GM21390 (cell line): ENCODE measurements around the gene POLR3B.
"Not testable (repeated sequence)": the region's sequence is repeated elsewhere in the genome, so short reads cannot be mapped to it uniquely, and the experiment has no call there.

ENCODE experiments used
- ATAC-seq: cut with Tn5 transposase; IDR thresholded peaks from one replicate; pipeline ENCODE4 v1.9.1; 2021; ENCODE audit not compliant: unreplicated experiment

POLR3B gene

DNA sequence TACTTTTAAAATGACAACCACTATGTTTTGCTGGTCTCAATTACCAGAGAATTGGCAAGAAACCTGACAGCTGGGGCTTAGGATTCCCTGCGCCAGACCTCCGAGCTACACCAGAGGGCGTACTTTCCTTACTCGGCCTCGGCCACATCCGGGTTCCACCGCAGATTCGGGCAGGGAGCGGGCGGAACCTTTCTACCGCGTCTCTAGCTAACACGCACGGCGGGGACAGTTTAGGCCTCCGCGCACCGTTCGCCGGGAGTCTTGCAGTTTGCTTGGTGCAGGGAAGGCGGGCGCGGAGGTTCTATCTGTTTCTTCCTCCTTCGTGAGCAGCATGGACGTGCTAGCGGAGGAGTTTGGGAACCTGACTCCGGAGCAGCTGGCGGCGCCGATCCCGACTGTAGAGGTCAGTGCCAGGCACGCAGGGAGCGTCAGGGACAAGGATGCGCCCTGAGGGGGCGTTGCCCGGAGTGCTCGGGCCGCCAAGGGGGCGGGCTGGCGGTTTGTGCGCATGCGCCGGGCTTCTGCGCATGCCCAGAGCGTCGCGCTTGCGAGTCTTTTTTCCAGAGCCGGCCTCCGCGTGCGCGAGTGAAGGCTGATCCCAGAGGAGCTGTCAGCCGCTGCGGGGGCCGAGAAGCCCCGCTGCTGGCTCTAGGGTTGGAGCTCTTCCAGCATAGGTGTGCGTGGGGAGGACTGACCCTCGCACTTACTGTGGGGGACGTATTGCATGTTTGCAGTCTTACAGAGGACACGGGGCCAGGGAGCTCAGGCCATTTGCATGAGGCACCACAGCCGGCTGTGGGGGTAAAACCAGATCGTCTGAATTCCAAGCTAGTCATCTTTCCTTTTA, at the start of gene POLR3B:
Gene POLR3B (plus strand): TSS at position 200 of the 847 bp plus-strand sequence. CDS start 132 bp downstream, at position 332.
- ATAC-seq, result peak; percentile 87

DNA sequence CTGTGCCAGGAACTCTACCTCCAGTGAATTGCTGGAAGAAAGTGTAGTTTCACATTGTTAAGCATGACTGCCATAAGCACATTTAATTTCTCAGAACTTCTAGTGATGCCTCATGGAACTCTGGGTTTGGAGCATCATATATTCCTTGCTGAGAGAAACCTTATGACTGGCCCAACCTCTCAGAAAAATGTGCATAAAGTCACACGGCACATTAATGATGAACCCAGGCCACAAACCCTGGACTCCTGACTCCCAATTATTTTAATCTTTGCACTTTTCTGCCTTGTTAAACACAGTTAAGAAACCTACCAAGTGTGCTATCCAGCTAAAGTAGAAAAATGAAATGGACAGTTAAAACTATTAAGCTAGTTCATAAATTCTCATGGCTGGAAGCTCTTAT, 49.4 kb upstream of the POLR3B start:
- ATAC-seq, result no peak

DNA sequence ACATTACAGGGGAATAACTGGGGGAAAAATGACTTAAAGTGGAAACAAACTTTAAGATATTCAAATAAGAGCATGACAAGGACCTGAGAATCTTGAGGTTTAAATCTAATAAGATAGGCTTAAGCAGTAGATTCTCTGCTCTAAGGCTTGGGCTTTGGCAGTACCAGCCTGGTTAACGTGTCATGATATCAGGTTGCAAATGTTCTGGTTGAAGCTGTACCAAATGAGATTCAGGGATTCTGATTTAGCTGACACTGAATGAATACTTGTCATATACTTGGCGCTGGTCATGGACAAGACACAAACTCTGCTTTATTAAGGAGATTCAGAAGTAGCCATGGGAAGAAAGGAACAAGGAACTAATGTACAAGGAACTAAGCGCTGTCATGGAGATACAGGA, 48.9 kb upstream of the POLR3B start:
- ATAC-seq, result no peak

DNA sequence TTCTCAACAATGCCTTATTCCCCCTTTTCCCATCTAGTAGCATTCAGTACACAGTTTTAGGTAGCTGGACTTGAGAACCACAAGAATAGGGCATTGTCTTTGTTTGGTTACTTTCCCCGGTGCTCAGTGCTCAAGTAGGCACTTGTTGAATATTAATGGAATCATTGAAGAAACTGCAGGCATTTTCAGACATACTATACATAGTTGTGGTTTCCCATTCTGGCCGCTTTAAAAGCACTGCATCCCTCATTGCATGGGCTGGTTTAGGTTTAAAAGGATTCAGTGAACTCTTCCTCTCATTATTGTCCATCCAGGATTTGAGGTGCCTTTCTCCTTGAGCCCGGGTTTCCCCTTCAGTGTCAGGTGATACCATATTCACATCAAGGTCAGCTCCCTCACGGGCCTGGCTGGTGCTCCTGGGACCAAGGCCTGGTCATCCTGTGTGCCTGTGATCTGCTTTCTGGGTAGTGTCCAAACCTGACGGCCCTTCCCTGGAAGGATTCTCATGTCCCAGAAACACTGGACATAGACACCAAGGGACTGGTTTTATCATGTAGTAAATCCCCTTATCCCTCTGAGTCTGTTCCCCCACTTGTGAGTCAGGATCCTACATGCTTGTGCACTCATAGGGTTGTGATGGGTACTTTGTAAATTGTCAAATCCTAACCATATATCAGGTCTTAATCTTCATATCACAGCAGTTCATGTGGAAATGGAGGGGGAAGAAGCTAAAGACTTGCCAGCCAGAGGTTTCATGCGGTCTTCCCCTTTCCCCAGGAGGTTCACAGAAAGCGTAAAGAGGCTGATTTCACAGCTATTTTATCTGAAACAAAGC, 47.7 kb upstream of the POLR3B start:
- no peak for ATAC-seq

DNA sequence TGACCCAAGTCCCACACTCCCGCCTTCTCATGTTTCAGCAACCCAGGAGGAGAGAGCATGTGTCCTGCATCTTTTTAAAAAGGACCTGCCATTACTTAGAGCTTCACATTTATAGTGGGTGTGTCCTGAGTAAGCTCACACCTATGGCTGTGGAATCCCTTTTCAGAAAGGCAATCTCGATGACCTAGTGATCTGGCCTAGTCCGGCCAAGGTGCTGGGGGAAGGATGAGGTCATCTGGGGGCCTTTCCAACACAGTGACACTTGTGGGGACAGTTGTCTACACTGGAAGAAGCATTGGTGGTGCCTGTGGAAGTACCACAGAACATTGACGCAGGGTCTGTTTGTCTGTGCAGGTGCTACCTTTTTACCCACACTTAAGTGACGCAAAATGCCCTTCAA, 46.9 kb upstream of the POLR3B start:
- no peak for ATAC-seq

DNA sequence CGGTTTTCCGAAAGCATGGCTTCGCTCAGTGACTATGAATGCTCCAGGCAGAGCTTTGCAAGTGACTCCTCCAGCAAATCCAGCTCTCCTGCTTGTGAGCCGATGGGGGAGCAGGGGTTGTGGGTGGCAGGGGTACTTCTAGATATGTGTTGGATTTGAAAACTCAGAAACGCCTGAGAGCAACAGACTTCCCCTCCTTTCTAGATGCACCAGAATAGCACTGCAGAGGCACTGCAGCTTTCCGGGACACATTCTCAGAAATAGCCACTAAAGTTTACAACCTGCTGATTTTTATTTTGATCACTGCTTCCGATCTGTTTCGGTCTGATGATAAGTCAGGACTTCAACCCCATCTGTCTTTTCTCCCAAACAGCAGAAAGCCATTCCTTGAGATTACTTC, 46.4 kb upstream of the POLR3B start:
- no peak for ATAC-seq

DNA sequence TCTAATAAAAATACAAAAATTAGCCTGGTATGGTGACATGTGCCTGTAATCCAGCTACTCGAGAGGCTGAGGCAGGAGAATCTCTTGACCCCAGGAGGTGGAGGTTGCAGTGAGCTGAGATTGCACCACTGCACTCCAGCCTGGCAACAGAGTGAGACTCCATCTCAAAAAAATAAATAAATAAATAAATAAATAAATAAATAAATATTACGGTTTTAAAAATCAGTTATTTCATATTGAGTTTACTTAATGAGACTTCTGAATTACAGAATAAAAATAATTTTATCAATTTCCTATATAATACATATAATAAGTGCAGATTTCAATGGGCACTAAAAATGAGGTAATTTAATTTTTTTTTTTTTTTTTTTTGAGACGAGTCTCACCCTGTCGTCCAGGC, 44.1 kb upstream of the POLR3B start:
- ATAC-seq, result not testable (repeated sequence)

DNA sequence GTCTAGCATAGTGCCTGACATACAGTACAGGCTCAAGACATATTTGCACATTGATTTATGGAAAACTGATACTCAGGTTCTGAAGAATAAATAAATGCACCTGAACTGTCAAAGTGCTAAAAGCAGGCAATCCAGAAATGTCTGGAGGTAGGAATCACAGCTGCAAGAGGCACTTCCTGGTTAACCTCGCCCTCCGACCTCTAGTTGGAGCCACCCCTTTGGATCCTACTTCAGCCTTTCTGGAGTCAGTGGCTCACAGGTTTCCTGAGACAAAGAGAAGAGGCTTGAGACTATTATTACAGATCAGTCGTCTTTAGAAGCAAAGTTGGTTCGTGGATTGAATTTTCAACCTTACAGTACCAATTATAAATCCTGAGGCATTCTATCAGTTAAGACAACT, 42.0 kb upstream of the POLR3B start:
- no peak for ATAC-seq

DNA sequence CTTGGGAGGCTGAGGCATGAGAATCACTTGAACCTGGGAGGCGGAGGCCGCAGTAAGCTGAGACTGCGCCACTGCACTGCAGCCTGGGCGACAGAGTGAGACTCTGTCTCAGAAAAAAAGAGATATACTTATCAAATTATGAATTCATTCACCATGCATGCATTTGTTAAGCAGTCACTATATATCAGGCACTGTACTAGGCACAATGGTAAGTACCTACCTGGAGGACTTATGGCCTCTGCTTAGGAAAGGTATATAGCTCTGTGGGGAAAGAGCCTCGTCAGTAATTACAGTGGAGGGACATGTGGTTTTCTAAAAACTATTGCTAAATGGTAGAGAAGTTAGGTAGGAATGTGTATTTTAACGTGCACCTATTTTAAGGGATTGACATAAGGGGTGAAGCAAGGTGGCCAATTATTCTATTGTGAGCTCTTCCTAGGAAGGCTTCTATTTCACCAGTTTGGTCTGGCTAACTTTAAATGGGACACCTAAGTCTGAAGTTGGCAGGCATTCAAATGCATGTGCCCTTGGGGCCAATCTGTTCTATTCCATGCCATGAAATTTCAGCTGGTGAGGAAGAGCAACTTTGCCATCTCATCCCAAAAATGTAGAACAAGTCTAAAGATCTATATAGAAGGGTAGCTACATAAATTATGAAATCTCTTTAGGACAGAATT, 40.0 kb upstream of the POLR3B start:
- ATAC-seq, result no peak

DNA sequence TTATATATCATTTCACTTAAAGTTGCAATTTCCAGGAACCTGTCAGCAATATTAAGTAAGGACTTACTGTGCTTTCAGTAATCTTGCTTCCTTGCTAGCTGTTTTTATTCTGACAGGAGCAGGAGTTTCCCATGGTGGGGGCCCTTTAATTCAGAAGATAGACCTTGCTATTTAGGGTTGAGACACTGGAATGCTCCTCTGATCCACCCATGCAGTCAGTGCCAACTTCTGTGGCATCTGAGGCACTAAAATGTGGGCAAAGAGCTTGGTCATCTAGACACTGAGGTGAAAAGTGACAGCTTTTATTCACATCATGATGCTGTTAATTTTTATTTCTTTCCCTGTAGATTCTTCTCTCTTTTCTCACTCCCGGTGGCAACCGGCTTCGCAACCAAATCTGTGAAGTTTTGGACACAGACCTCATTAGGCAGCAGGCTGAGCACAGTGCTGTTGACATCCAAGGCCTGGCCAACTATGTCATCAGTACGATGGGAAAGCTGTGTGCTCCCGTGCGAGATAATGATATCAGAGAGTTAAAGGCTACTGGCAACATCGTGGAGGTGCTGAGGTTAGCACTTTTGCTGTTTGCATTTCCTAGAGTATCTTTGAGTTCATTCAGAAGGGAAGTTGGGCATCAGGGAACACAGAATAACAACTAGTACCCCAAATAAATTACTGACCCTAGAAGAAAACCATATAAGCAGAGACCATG, 36.3 kb upstream of the POLR3B start:
- no peak for ATAC-seq

DNA sequence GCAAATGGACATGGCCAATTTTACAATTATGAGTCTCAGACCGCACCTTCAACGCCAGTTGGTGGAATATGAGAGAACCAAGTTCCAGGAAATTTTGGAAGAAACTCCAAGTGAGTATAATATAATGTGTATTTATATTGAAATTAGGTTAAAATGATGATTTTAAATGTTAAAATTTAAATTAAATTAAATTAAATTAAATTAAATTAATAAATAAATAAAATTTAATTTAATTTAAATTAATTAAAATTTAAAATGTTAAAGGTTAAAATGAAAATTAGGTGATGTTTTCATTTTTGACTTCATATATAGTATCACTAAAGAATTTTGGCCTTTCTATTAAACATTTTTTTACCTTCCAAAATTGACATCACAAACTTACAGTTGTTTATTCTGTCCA, 34.0 kb upstream of the POLR3B start:
- ATAC-seq, result no peak

DNA sequence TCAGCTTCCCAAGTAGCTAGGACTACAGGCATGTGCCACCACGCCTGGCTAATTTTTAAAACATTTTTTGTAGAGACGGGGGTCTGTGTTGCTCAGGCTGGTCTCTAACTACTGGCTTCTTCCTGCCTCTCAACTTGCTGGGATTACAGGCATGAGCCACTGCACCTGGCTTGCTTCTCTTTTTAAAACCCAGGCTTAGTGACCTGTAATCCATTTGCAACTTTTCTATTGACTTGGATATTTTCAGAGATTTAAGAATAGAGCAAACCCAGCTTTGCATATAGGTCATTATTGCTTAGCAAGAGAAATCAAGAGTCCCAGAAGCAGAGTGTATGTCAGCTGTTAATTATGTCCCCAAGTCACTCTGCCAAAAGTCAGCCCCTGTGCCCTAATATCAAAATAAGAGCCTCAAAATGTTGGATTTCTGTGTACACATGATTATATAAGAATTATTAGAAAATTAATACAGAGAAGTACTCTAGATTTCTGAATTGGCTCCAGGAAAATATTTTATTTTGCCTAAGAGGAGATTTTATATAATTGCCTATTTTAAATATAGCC, 30.2 kb upstream of the POLR3B start:
- ATAC-seq, result no peak

DNA sequence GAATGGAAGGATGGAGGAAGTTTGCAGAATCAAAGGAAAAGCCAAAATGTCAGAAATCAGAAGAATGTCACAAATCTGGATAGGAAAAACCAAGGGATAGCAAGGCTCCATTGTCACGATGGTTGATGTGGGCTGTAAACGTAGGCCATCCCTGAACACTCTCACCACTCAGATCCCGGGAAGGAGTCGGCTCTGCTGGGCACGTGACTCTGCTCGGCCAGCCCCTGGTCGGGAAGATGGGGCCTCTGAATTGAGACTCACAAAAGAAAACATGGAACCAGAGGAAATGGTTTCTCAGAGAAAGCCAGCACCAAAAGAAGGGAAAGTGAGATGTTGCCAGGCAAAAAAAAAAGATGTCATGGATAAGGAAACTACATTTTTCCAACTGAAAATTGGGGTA, 28.8 kb upstream of the POLR3B start:
- ATAC-seq, result no peak

DNA sequence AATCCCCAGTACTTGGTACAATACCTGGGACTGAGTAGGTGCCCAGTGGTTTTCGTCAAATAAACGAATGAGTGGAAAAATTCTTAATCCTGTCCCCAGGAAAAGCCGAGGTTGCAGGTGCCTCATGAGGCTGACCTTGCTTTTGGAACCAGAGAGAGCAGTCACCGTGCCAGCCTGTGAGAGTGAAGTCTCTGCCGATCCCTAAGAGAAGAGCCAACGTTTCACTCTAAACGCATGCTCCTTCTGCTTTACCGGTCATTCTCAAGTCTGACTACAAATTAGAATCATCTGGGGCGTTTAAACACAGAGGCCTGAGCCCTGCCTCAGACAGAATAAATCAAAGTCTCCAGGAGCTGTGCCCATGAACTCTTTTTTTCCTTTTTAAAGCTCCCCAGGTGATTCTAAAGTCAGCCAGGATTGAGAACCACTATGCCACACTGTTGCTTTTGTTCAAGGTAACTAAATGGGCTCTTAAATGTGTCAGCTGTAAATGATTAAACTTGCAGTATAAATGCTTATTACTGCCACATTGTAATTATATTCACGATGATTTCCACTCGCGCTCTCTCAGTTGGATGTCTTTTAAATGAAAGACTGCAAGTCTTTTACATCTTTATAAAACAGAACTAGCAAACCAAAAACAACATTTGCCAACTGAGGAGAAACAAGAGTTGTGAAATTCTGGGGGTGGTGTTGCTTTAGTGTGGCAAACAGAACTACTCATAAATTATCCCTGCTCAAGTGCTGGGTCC, 28.1 kb upstream of the POLR3B start:
- ATAC-seq, result no peak

DNA sequence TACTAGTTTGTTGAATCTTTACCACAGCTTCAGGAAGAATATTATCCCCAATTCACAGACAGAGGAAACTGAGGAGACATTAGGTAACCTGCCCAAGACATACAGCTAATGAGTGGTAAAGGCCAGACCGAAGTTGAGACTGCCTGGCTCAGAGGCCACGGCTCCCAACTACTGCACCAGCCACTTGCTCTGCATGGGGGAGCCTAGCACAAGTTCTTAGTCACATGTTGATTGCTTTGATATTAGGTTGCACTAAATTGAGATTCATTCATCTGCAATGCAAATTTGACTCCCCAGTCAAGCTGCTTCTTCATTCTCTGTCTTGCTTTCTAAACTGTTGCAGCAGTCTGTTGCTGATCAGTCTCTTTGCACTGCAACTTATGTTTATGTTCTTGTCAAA, 25.9 kb upstream of the POLR3B start:
- no peak for ATAC-seq

DNA sequence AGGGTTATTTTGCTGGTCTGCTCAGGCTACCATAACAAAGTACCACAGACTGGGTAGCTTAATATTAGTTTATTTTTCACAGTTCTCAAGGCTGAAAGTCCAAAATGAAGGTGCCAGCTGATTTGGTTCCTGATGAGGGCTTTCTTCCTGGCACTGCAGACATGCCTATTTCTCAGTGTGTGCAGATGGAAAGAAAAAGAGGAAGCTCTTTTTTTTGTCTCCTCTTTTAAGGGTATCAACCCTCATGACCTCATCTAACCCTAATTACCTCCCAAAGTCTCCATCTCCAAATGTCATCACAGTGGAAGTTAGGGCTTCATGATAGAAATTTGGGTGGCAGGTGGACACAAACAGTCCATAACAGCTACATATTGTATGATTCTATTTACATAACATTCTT, 25.0 kb upstream of the POLR3B start:
- ATAC-seq, result no peak

DNA sequence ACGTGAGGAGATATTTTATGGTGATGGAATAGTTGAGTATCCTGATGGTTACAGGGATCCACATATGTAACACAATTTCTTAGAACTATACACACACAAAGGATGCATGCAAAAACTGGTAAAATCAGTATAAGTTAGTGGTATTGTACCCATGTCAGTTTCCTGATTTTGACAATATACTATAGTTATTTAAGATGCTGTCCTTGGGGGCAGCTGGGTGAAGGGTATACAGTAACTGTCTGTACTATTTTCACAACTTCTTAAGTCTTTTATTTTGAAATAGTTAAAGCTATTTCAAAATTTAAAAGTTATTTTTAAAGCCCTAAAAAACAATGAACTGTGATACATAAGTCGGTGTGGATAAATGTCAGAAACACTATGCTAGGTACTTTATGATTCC, 24.5 kb upstream of the POLR3B start:
- ATAC-seq, result no peak

DNA sequence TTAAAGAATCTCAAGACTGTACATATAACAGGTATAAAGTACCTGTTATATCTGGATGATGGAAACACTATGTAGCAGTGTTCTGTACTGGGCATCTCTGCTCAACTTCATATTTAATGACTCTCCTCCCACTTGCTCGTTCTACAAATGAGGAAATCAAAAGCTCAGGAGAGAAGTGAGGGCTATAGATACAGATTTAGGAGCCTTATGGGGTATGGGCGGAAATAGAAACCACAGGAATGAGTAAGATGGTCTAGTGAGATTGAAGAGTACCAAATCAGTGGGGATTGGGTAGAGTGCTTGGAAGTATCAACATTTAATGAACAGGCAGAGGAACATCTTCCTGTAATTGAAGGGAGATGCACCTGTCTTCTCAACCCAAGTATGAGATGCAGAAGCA, 23.8 kb upstream of the POLR3B start:
- ATAC-seq, result no peak

DNA sequence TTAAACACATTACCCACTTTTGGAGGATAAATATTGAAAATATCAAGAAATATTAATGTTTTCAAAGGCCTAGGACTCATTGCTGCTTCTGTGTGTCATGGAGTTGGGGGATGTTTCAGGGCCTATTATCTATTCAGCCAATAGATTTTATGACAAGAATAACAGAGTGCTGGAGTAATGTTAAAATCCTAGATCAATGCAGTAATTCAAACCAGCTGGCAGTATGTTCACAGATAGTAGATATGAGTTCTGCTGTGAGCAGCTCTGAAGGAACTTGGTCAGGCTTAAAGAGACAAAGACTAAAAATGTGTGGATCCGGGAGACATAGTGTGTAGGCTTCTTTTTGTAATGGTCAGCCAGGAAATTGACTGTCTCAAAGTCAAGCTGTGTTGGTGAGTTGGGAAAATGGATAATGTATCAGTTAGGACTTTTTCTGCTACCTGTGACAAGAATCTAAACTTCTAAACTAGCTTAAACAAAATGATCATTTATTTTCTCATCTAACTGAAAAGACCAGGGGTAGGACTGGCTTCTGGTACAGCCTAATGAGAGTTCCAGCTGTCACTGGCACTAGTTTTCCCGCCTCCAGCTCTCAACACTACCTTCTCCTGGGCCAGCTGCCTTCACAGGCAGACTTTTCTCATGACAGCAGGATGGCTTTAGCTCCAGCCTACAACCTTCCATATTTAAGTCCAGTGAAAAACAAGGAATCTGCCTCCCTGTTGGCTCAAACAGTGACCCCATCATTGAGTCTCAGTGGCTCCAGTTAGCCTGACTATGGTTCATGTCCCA, 16.3 kb upstream of the POLR3B start:
- ATAC-seq, result no peak
